Measurements from ENCODE around the gene ZKSCAN2. TPM values are rescaled to one million over a fixed set of nuclear protein-coding genes. Genes with fewer than 3 reads are reported as not detected.

The ZKSCAN2 gene
- total and polyA plus RNA-seq, 9 of the 15 experiments (the other 6 are each of a cell fraction or from before 2014, with no cell fraction given) = 1.3 to 9.5 (median 4.2) TPM

GRCh38 chr16:25210758-25211157 lies 46.9 kb downstream of the ZKSCAN2 start (continued):
- TF ChIP-seq, protein P1, sequence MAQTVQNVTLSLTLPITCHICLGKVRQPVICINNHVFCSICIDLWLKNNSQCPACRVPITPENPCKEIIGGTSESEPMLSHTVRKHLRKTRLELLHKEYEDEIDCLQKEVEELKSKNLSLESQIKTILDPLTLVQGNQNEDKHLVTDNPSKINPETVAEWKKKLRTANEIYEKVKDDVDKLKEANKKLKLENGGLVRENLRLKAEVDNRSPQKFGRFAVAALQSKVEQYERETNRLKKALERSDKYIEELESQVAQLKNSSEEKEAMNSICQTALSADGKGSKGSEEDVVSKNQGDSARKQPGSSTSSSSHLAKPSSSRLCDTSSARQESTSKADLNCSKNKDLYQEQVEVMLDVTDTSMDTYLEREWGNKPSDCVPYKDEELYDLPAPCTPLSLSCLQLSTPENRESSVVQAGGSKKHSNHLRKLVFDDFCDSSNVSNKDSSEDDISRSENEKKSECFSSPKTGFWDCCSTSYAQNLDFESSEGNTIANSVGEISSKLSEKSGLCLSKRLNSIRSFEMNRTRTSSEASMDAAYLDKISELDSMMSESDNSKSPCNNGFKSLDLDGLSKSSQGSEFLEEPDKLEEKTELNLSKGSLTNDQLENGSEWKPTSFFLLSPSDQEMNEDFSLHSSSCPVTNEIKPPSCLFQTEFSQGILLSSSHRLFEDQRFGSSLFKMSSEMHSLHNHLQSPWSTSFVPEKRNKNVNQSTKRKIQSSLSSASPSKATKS (CRISPR knock-in tag; IDR thresholded peaks at IDR 0.05) = no peak
- TF ChIP-seq ZNF354B (CRISPR knock-in tag; IDR thresholded peaks at IDR 0.05) (no peak), CCAR2 (IDR thresholded peaks at IDR 0.05; ENCODE audit: low read depth, low read length) (no peak), HDAC1 (IDR thresholded peaks at IDR 0.05) (no peak), POLR2G (IDR thresholded peaks at IDR 0.05; ENCODE audit: low read depth, low read length) (no peak), RFX1 (IDR thresholded peaks at IDR 0.05) (no peak), ZNF668 (CRISPR knock-in tag; IDR thresholded peaks at IDR 0.05) (no peak), NR2F6 (CRISPR knock-in tag; IDR thresholded peaks at IDR 0.05) (no peak), CEBPZ (IDR thresholded peaks at IDR 0.05; ENCODE audit: borderline replicate concordance, low read depth, low read length) (no peak), BHLHE40 (IDR thresholded peaks at IDR 0.05; ENCODE audit: low read length) (peak; percentile 44; the same call in 1 of the 2 replicates), TCF3 (CRISPR knock-in tag; IDR thresholded peaks at IDR 0.05) (no peak), POLR2A (conservative IDR thresholded peaks at IDR 0.05) (no peak), GATAD2B (IDR thresholded peaks at IDR 0.05; ENCODE audit: borderline replicate concordance) (no peak)
- TF ChIP-seq, protein P2, sequence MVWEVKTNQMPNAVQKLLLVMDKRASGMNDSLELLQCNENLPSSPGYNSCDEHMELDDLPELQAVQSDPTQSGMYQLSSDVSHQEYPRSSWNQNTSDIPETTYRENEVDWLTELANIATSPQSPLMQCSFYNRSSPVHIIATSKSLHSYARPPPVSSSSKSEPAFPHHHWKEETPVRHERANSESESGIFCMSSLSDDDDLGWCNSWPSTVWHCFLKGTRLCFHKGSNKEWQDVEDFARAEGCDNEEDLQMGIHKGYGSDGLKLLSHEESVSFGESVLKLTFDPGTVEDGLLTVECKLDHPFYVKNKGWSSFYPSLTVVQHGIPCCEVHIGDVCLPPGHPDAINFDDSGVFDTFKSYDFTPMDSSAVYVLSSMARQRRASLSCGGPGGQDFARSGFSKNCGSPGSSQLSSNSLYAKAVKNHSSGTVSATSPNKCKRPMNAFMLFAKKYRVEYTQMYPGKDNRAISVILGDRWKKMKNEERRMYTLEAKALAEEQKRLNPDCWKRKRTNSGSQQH (CRISPR knock-in tag; IDR thresholded peaks at IDR 0.05) = no peak
- TF ChIP-seq, protein P3, sequence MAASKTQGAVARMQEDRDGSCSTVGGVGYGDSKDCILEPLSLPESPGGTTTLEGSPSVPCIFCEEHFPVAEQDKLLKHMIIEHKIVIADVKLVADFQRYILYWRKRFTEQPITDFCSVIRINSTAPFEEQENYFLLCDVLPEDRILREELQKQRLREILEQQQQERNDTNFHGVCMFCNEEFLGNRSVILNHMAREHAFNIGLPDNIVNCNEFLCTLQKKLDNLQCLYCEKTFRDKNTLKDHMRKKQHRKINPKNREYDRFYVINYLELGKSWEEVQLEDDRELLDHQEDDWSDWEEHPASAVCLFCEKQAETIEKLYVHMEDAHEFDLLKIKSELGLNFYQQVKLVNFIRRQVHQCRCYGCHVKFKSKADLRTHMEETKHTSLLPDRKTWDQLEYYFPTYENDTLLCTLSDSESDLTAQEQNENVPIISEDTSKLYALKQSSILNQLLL (CRISPR knock-in tag; IDR thresholded peaks at IDR 0.05; ENCODE audit: borderline replicate concordance) = no peak
